K562 (cell line): ENCODE results near the gene MICAL2. TPM values are rescaled to one million over a fixed set of nuclear protein-coding genes. Genes with fewer than 3 reads are reported as not detected.

ENCODE experiments used
- ARID4B ChIP-seq: sonication (generic); formaldehyde crosslinking; IDR thresholded peaks from 2 replicates; pipeline ENCODE4 v1.8.0; 2022; ENCODE audit warnings: mild to moderate bottlenecking, missing genetic modification reagents
- CHD1 ChIP-seq: fragments of 200-600 bp; sonication (generic); IDR thresholded peaks from one replicate; pipeline ENCODE4 v1.6.1; 2012; ENCODE audit warnings: mild to moderate bottlenecking, moderate library complexity, low read length, inconsistent platforms
- HMG20A ChIP-seq: fragments of 450-650 bp; formaldehyde crosslinking; conservative IDR thresholded peaks from 2 replicates; pipeline ENCODE4 v1.4.0; 2020; ENCODE audit warnings: mild to moderate bottlenecking, mixed read lengths
- KDM1A ChIP-seq, 2 experiments: fragments of 450-650 bp; IDR thresholded peaks; 2 replicates each; pipeline ENCODE4 v1.6.1; 2016; ENCODE audit warnings: mild to moderate bottlenecking in 2 of 2
- NRF1 ChIP-seq, 2 experiments: fragments of 450-650 bp; IDR thresholded peaks in 1 of 2; conservative IDR thresholded peaks in 1 of 2; 2 replicates each; pipeline ENCODE4 v1.6.1; 2014; ENCODE audit warnings: mild to moderate bottlenecking in 2 of 2
- PPARD ChIP-seq: fragments of 250-450 bp; sonication (Bioruptor Pico); IDR thresholded peaks from 2 replicates; pipeline ENCODE4 v1.8.0; 2022; ENCODE audit warnings: inconsistent platforms, mild to moderate bottlenecking, moderate library complexity
- RBM39 ChIP-seq: fragments of 200-400 bp; formaldehyde crosslinking; optimal IDR thresholded peaks from 2 replicates; pipeline ENCODE3; 2018; ENCODE audit warnings: low read depth, low read length
- REST ChIP-seq, 2 experiments: fragments of 450-650 bp; formaldehyde crosslinking in 1 of 2; IDR thresholded peaks; 2 replicates each; pipeline versions ENCODE4 v1.4.0 to v1.6.1; 2014 to 2020; ENCODE audit warnings: mild to moderate bottlenecking in 2 of 2, borderline replicate concordance in 1 of 2, low read depth in 1 of 2
- ZFP91 ChIP-seq: sonication (generic); formaldehyde crosslinking; IDR thresholded peaks from 2 replicates; pipeline ENCODE4 v1.8.0; 2022; ENCODE audit warnings: mild to moderate bottlenecking, missing genetic modification reagents
- ZKSCAN3 ChIP-seq: fragments of 250-450 bp; sonication (Bioruptor Pico); IDR thresholded peaks from 2 replicates; pipeline ENCODE4 v1.4.0; 2020
- ZNF274 ChIP-seq: IDR thresholded peaks from 2 replicates; pipeline ENCODE4 v1.6.1; 2011; ENCODE audit warnings: low read depth, mild to moderate bottlenecking, low read length, moderate library complexity, borderline replicate concordance
- polyA plus RNA-seq, 8 experiments: library from polyadenylated mRNA; depleted of rRNA in 4 of 8; stranded (reverse) in 5 of 8; unstranded in 3 of 8; fragments of >200 nt; fragmentation: Nextera tagmentation in 2 of 8; fragmentation: Illumina TruSeq in 1 of 8; extraction: Ambion mirVana in 2 of 8; extraction: Trizol in 1 of 8; gene quantifications; 2 replicates each; pipeline versions ENCODE4 v1.2.1 to v1.2.3, GENCODE V29; 2011 to 2014; ENCODE audit warnings: inconsistent platforms in 1 of 8, missing spikeins in 1 of 8
- total RNA-seq, 7 experiments: library from RNA; depleted of rRNA in 6 of 7; stranded (reverse); fragments of >200 nt in 6 of 7; fragmentation: Illumina TruSeq in 2 of 7; extraction: Trizol in 2 of 7; gene quantifications; 2 replicates each; pipeline versions ENCODE4 v1.2.1 to v1.2.3, GENCODE V29; 2011 to 2021; ENCODE audit warnings: low replicate concordance in 1 of 7

The MICAL2 gene
- total and polyA plus RNA-seq, 9 of the 15 experiments (the other 6 are each of a cell fraction or from before 2014, with no cell fraction given): 4.7 to 64.2 (median 33.6) TPM

GRCh38 chr11:12158909-12159308 lies 48.5 kb downstream of the MICAL2 start (continued):
- TF ChIP-seq ARID4B (CRISPR knock-in tag) (no peak), CHD1 (no peak), PPARD (CRISPR knock-in tag) (no peak), ZKSCAN3 (no peak), REST (IDR thresholded peaks at IDR 0.05; ENCODE audit: borderline replicate concordance) (no peak), REST (CRISPR knock-in tag; IDR thresholded peaks at IDR 0.05; ENCODE audit: low read depth) (no peak), HMG20A (CRISPR knock-in tag) (no peak), ZNF274 (no peak), NRF1 (conservative IDR thresholded peaks at IDR 0.05 in 1 of 2, IDR thresholded peaks at IDR 0.05 in 1 of 2) (no peak), RBM39 (no peak), KDM1A (IDR thresholded peaks at IDR 0.05) (no peak), ZFP91 (no peak)
